Endodermal cell (in vitro differentiated cells): ENCODE data around the gene LAMA4. TPM values are rescaled to one million over a fixed set of nuclear protein-coding genes. Genes with fewer than 3 reads are reported as not detected.
"Not testable (repeated sequence)": the region's sequence is repeated elsewhere in the genome, so short reads cannot be mapped to it uniquely, and the experiment has no call there.

Experiments
- DNase-seq: peaks from one replicate; pipeline ENCODE4 v3.0.0-alpha.2; 2017
- H3K27ac ChIP-seq: 2 replicates; pipeline ENCODE4 v1.5.1; 2013; ENCODE audit warnings: mild to moderate bottlenecking, low read depth, low read length, moderate library complexity
- H3K27me3 ChIP-seq: 2 replicates; pipeline ENCODE4 v1.6.1; 2013; ENCODE audit warnings: mild to moderate bottlenecking, low read length, moderate library complexity; ENCODE audit not compliant: insufficient read depth, control insufficient read depth, poor library complexity, severe bottlenecking
- H3K36me3 ChIP-seq: 2 replicates; pipeline ENCODE4 v1.7.0; 2013; ENCODE audit warnings: mild to moderate bottlenecking, low read length, moderate library complexity; ENCODE audit not compliant: control insufficient read depth, insufficient read depth
- H3K4me1 ChIP-seq: one replicate; pipeline ENCODE4 v1.7.0; 2013; ENCODE audit warnings: low read length; ENCODE audit not compliant: control insufficient read depth, insufficient read depth
- H3K4me3 ChIP-seq: 2 replicates; pipeline ENCODE4 v1.5.1; 2013; ENCODE audit warnings: mild to moderate bottlenecking, low read length, moderate library complexity
- H3K9ac ChIP-seq: 2 replicates; pipeline ENCODE4 v1.6.1; 2013; ENCODE audit warnings: mild to moderate bottlenecking, low read length, moderate library complexity; ENCODE audit not compliant: poor library complexity, severe bottlenecking; ENCODE audit errors: extremely low read depth
- H3K9me3 ChIP-seq: 2 replicates; pipeline ENCODE4 v1.6.1; 2013; ENCODE audit warnings: mild to moderate bottlenecking, low read length, moderate library complexity; ENCODE audit not compliant: control insufficient read depth
- H3K27ac Mint-ChIP-seq: 2 replicates; pipeline ENCODE4 v1.8.0; 2020; ENCODE audit warnings: mixed read lengths
- H3K27me3 Mint-ChIP-seq: 2 replicates; pipeline ENCODE4 v1.8.0; 2021; ENCODE audit warnings: mild to moderate bottlenecking, mixed read lengths; ENCODE audit not compliant: insufficient read depth
- H3K36me3 Mint-ChIP-seq: 2 replicates; pipeline ENCODE4 v1.8.0; 2020; ENCODE audit warnings: low read depth, mixed read lengths
- H3K4me1 Mint-ChIP-seq: 2 replicates; pipeline ENCODE4 v1.8.0; 2020; ENCODE audit warnings: mixed read lengths
- H3K4me3 Mint-ChIP-seq: 2 replicates; pipeline ENCODE4 v1.8.0; 2020; ENCODE audit warnings: mild to moderate bottlenecking, moderate library complexity, mixed read lengths
- H3K9me3 Mint-ChIP-seq: 2 replicates; pipeline ENCODE4 v1.8.0; 2020; ENCODE audit warnings: mild to moderate bottlenecking, mixed read lengths
- WGBS, 2 experiments: methylation state at CpG; one replicate each; pipeline versions ENCODE4 v1.1.5 to v1.1.7; 2013; ENCODE audit warnings: missing lambda C conversion rate in 2 of 2, mixed read lengths in 1 of 2; ENCODE audit not compliant: insufficient coverage in 1 of 2, insufficient read length in 1 of 2; 5-methylcytosine and 5-hydroxymethylcytosine counted together
- total RNA-seq, 2 donors: library from RNA; stranded (reverse); fragmentation: NEBNext Ultra II Directional in 1 of 2; extraction: Animal tissue kit (Norgen Biotek cat#: 25700) in 1 of 2; gene quantifications; 2 replicates in 1 of 2; 3 replicates in 1 of 2; pipeline ENCODE4 v1.2.1, GENCODE V29; 2021
- TF ChIP-seq, protein P1 (sequence below): fragments of 200-600 bp; sonication (generic); conservative IDR thresholded peaks from 2 replicates; pipeline ENCODE4 v1.5.0; 2021; ENCODE audit warnings: antibody characterized with exemption, mild to moderate bottlenecking

LAMA4 gene
- total RNA-seq, 2 donors from 2014 or later, result 0.24 to 3.7 TPM

DNA sequence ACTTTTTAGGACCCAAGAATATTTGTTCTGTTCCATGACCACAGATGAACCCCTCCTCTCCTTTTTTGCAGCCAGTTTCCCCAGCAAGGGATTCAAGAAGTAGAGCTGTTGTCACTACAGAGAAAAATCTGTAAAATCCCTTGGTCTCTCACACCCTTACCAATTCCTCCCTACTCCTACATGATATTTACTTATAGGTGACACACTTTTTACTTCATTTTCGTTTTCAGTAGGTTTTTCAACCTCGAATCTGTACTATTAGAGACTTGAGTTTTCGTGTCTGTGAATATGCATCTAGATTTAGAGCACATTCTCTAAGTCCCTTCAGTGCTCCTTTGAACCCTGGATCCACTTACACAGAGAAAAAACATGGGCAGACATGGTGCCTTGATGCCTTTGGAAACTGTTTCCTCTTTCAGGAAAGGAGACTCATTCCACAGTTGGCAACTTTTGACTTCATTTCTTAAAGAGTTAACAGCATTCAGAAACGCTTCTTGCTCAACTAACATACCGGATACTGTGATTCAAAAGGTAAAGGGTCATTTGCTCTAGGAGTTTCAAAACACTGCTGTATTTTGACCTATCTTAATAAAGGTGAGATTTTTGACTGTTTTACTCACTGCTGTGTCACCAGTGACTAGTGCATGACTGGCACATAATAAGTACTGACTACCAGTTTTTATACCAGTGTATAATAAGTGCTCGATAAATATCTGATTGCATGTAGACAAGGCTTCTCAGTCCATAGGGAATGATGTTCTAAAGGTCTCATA lies 50.6 kb downstream of the LAMA4 start:
- TF ChIP-seq, protein P1, sequence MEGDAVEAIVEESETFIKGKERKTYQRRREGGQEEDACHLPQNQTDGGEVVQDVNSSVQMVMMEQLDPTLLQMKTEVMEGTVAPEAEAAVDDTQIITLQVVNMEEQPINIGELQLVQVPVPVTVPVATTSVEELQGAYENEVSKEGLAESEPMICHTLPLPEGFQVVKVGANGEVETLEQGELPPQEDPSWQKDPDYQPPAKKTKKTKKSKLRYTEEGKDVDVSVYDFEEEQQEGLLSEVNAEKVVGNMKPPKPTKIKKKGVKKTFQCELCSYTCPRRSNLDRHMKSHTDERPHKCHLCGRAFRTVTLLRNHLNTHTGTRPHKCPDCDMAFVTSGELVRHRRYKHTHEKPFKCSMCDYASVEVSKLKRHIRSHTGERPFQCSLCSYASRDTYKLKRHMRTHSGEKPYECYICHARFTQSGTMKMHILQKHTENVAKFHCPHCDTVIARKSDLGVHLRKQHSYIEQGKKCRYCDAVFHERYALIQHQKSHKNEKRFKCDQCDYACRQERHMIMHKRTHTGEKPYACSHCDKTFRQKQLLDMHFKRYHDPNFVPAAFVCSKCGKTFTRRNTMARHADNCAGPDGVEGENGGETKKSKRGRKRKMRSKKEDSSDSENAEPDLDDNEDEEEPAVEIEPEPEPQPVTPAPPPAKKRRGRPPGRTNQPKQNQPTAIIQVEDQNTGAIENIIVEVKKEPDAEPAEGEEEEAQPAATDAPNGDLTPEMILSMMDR, result no peak
- Histone ChIP-seq H3K9me3 (no peaks in the 10 kb centered on the region), H3K36me3 (no peaks in the 10 kb centered on the region), H3K9ac (no peak overlapping the region), H3K27me3 (no peaks in the 10 kb centered on the region), H3K27ac (peak overlapping the region; percentile 67), H3K4me3 (no peak overlapping the region), H3K4me1 (no peaks in the 10 kb centered on the region)
- H3K4me1 Mint-ChIP-seq, result peaks cover 22% of the 10 kb centered on the region
- WGBS, 2 experiments, result 80 to 90% methylated on average over 6 of the region's 6 CpGs
- H3K27ac Mint-ChIP-seq, result no peak overlapping the region
- no peak overlapping the region for H3K4me3 Mint-ChIP-seq
- H3K27me3 Mint-ChIP-seq, result peaks cover 8% of the 10 kb centered on the region
- peaks cover 8% of the 10 kb centered on the region for H3K9me3 Mint-ChIP-seq
- no peak for DNase-seq
- H3K36me3 Mint-ChIP-seq, result peaks cover 2% of the 10 kb centered on the region

DNA sequence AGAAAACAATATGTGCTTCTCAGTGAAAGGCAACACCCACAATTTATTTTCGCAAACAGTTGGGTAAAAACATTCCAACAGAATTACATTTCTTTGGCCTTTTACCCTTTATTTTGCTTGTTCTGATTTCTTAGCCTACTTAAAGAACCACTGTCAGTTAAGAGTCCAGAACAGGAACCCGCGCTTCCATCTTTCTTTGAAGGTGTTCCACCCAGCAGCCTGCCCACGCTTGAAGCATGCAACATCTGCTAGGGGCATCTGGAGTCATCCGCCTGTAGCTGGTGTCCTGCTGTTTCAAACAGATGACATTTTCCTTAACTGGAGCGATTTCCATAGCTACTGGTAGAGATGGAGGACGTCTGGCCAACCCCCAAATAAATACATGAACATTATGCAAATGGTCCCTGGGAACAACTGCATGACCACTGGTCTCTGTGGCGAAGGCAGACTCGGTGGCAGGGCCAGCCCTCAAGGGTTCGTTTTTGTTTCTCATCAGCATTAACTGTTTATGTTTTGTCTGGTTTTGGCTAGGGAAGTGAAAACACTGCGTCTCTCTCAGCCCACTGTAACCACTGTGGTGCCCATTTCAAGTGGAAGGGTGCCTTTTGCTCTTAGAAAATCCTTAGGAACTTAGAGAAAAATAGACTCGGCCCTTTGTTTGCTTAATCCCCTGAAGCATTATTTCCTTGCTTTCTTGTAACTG lies 51.6 kb downstream of the LAMA4 start:
- TF ChIP-seq, protein P1, result no peak
- Histone ChIP-seq H3K27me3 (peaks cover 5% of the 10 kb centered on the region), H3K27ac (peak overlapping the region; percentile 67), H3K4me1 (no peaks in the 10 kb centered on the region), H3K36me3 (no peaks in the 10 kb centered on the region), H3K4me3 (no peak overlapping the region), H3K9me3 (no peaks in the 10 kb centered on the region), H3K9ac (no peak overlapping the region)
- no peak for DNase-seq
- 82 to 88% methylated on average over 12 of the region's 12 CpGs for WGBS, 2 experiments
- Mint-ChIP-seq H3K36me3 (peaks cover 2% of the 10 kb centered on the region), H3K27ac (no peak overlapping the region), H3K4me1 (peaks cover 28% of the 10 kb centered on the region), H3K9me3 (peaks cover 8% of the 10 kb centered on the region), H3K27me3 (peaks cover 17% of the 10 kb centered on the region), H3K4me3 (no peak overlapping the region)

DNA sequence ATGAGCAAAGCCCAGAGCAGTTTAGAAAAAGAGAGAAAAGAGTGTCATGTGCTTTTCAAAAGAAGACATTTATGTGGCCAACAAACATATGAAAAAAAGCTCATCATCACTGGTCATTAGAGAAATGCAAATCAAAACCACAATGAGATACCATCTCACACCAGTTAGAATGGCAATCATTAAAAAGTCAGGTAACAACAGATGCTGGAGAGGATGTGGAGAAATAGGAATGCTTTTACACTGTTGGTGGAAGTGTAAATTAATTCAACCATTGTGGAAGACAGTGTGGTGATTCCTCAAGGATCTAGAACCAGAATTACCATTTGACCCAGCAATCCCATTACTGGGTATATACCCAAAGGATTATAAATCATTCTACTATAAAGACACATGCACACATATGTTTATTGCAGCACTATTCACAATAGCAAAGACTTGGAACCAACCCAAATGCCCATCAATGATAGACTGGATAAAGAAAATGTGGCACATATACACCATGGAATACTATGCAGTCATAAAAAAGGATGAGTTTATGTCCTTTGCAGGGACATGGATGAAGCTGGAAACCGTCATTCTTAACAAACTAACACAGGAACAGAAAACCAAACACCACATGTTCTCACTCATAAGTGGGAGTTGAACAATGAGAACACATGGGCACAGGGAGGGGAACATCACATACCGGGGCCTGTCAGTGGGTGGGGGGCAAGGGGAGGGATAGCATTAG lies 54.0 kb downstream of the LAMA4 start:
- not testable (repeated sequence) for H3K36me3 Mint-ChIP-seq, H3K27ac ChIP-seq, H3K27ac Mint-ChIP-seq, H3K4me3 ChIP-seq, H3K4me3 Mint-ChIP-seq, H3K4me1 ChIP-seq, H3K9me3 Mint-ChIP-seq, H3K9me3 ChIP-seq, DNase-seq, H3K9ac ChIP-seq, H3K36me3 ChIP-seq
- peaks cover 11% of the 10 kb centered on the region for H3K27me3 ChIP-seq
- H3K4me1 Mint-ChIP-seq, result peaks cover 28% of the 10 kb centered on the region
- H3K27me3 Mint-ChIP-seq, result peaks cover 29% of the 10 kb centered on the region
- WGBS, 2 experiments, result 100% methylated on average over 1 of the region's 2 CpGs; no CpG with 5 or more reads in 1 of the 2 experiments
